Measurements from ENCODE around the gene LAMC3. TPM values are rescaled to one million over a fixed set of nuclear protein-coding genes. Genes with fewer than 3 reads are reported as not detected.
A peak's percentile ranks its signal among the peaks of the same experiment; 100 is the strongest.

LAMC3 gene
- total and polyA plus RNA-seq, 5 experiments from 2014 or later, result 0.02 to 7.2 (median 6.9) TPM; not detected in 2

- POLR2A ChIA-PET, result interaction anchor here (0.8 kb wide), 1 partner anchor 12 kb away, joined by 3 read pairs; no protein-coding TSS in a partner anchor
- Mint-ChIP-seq H3K36me3 (peaks cover 7 to 94% (median 29%) of the 10 kb centered on the region in 3 donors), H3K4me1 (peaks cover 0 to 3% (median under 1%) of the 10 kb centered on the region in 4 donors), H3K9me3 (no peaks in the 10 kb centered on the region), H3K4me3 (no peak overlapping the region), H3K27ac (peak overlapping the region in 1 of 10 donors; percentile 24), H3K27me3 (no peaks in the 10 kb centered on the region)
- no peak for ATAC-seq
- DNase-seq, result no peak
These were observed 131.6 kb downstream of the LAMC3 start for GRCh38 chr9:131140550-131140949.

- no peak overlapping the region for H3K4me3 Mint-ChIP-seq
- H3K9me3 Mint-ChIP-seq, result no peaks in the 10 kb centered on the region
- no peaks in the 10 kb centered on the region for H3K27me3 Mint-ChIP-seq
- ATAC-seq (no peak), DNase-seq (no peak)
- H3K36me3 Mint-ChIP-seq, result peaks cover 8 to 94% (median 36%) of the 10 kb centered on the region in 3 donors
- POLR2A ChIA-PET, result no interaction called here
- H3K27ac Mint-ChIP-seq, result no peak overlapping the region
- H3K4me1 Mint-ChIP-seq, result peaks cover 0 to 6% (median under 1%) of the 10 kb centered on the region in 4 donors
These were observed 133.2 kb downstream of the LAMC3 start for GRCh38 chr9:131142160-131142559.

Other genes starting within 250 kb of the LAMC3 start
- 10 to 100 TPM; 34.3 to 38.9 TPM for gene ABL1, start 173.9 kb upstream of the LAMC3 start, total RNA-seq
- gene ABL1, start 173.9 kb upstream of the LAMC3 start, polyA plus RNA-seq, result 10 to 100 TPM in 2 of 3 donors, 1 to 10 TPM in 1; 6.4 to 16.8 (median 11.0) TPM
- gene QRFP, start 112.4 kb upstream of the LAMC3 start, total RNA-seq, result not detected
- not detected for gene QRFP, start 112.4 kb upstream of the LAMC3 start, polyA plus RNA-seq
- gene FIBCD1, start 69.9 kb upstream of the LAMC3 start, total RNA-seq, result not detected
- gene FIBCD1, start 69.9 kb upstream of the LAMC3 start, polyA plus RNA-seq, result not detected
- gene AIF1L, start 87.4 kb downstream of the LAMC3 start, total RNA-seq, result not detected
- gene AIF1L, start 87.4 kb downstream of the LAMC3 start, polyA plus RNA-seq, result not detected
- 10 to 100 TPM; 73.9 to 88.5 TPM for gene NUP214, start 116.4 kb downstream of the LAMC3 start, total RNA-seq
- 10 to 100 TPM; 10.7 to 24.0 (median 16.5) TPM for gene NUP214, start 116.4 kb downstream of the LAMC3 start, polyA plus RNA-seq